ENCODE measurements around the gene PODXL2. TPM values are rescaled to one million over a fixed set of nuclear protein-coding genes. Genes with fewer than 3 reads are reported as not detected.

Gene PODXL2
- total and polyA plus RNA-seq, 2 of the 8 experiments (the other 6 are each of a cell fraction or from before 2014, with no cell fraction given): 27.6 to 31.6 TPM

DNA sequence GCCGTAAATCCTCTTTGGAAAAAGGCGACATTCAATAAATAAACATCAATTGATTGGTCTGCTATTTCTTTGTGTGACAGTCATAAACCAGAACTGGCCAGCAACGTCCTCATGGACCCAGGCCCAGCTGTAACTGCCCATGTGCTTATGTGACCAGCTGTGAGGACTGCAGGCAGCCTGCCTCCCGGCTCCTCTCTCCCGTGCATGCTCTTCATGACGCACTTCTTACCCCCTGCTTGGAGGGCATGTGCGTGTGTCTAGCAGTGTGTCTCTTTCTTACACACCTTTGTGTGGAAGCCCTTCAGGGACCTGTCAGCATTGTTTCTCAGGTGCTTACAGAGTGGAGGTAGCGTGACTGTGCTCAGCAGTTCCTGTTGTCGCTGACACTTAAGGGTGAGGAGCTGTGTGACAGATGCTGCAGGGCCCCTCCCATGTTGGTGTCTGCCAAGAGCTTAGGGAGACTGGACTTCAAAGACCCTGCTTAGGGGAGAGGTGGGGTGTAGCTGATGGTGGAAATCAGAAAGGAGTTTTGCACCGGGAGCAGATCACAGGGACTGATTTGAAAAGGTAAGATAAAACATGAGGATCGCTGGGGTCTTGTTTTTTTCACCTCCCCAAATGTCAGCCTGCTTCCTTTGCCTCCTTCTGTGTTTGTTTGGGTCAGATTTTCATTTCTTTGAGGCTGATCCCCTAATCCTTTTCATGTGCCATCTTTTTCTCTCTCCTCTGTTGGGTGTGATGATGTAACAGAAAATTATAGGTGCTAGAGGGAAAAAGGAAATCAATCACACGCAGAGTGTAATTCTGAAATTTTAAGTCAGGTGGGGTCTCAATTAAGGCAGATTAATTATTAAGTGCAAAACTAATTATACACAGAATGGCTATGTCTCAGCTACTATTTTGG lies 2.1 kb downstream of the PODXL2 start:
- POLR2A ChIA-PET (ENCODE audit: partially characterized antibody): interaction anchor here (0.7 to 3.8 kb wide), 4 partner anchors 8 to 77 kb away, joined by 3 to 24 read pairs (median 4); partner anchors contain the start of gene MCM2
- no peak overlapping the region for H3K18ac ChIP-seq (ENCODE audit: extremely low read depth, low read length)
- no peaks in the 10 kb centered on the region for H3K79me1 ChIP-seq (ENCODE audit: low read depth, low read length)
- no peak overlapping the region for H3K14ac ChIP-seq (ENCODE audit: insufficient read length)
- peak overlapping the region; percentile 34; the same call in 1 of the 2 replicates for H2AK5ac ChIP-seq (ENCODE audit: low read depth, low read length)
- H3K27me3 ChIP-seq (replicated peaks in 1 of 4; ENCODE audit: control insufficient read depth in 3 of 4, extremely low read depth in 1 of 4, insufficient read depth in 3 of 4, low read length in 3 of 4): peaks cover 13 to 32% (median 29%) of the 10 kb centered on the region in 4 experiments
- no peak overlapping the region for H4K8ac ChIP-seq (ENCODE audit: extremely low read depth, insufficient read depth, low read length)
- no peak overlapping the region for H3K23ac ChIP-seq (ENCODE audit: insufficient read length)
- no peak overlapping the region for H2AFZ ChIP-seq (ENCODE audit: low read length)
- WGBS, 2 experiments (ENCODE audit: extremely low coverage in 1 of 2, insufficient coverage in 1 of 2, insufficient read length in 1 of 2, insufficient replicate concordance in 2 of 2, low coverage in 1 of 2, low lambda C conversion rate in 2 of 2, missing lambda C conversion rate in 1 of 2): 87% methylated on average over 12 of the region's 12 CpGs; no CpG with 5 or more reads in 1 of the 2 experiments
- H4K5ac ChIP-seq (ENCODE audit: insufficient read length, low read depth, low read length): no peak overlapping the region
- no peak overlapping the region for H3K27ac ChIP-seq (ENCODE audit: low read depth, low read length)
- H3K36me3 ChIP-seq (ENCODE audit: control insufficient read depth in 2 of 4, insufficient read depth in 4 of 4, low read length in 3 of 4): peaks cover 0 to 6% (median 0%) of the 10 kb centered on the region in 4 experiments; a peak in 2 of 8 replicates
- H2BK20ac ChIP-seq (ENCODE audit: low read length): no peak overlapping the region
- DNase-seq (ENCODE audit: low read depth in 1 of 2, low spot score in 2 of 2) (no peak), FAIRE-seq (no peak)
- no peak overlapping the region for H2BK5ac ChIP-seq (ENCODE audit: low read depth, low read length)
- H3K4me1 ChIP-seq (replicated peaks in 1 of 4; ENCODE audit: control insufficient read depth in 3 of 4, insufficient read depth in 4 of 4, low read length in 3 of 4): peaks cover 0 to 7% (median 3%) of the 10 kb centered on the region in 4 experiments; a peak in 5 of 7 replicates
- H3K4me2 ChIP-seq (ENCODE audit: insufficient read depth in 1 of 2, low read depth in 2 of 2, low read length in 2 of 2): no peak overlapping the region; a peak in 1 of 4 replicates
- H4K20me1 ChIP-seq (replicated peaks in 1 of 2; ENCODE audit: control insufficient read depth in 1 of 2, insufficient read depth in 2 of 2, low read length in 2 of 2): peaks cover 6 to 9% of the 10 kb centered on the region in 2 experiments
- peaks cover 7 to 9% of the 10 kb centered on the region in 2 experiments for H3K9me3 ChIP-seq (ENCODE audit: insufficient read depth in 2 of 2, low read depth in 1 of 2, low read length in 1 of 2)
- no peak overlapping the region for H3K9ac ChIP-seq (replicated peaks in 1 of 4; ENCODE audit: extremely low read depth in 1 of 4, low read depth in 3 of 4, low read length in 3 of 4)
- peaks cover 3% of the 10 kb centered on the region; the same call in 1 of the 2 replicates for H3K23me2 ChIP-seq (ENCODE audit: low read depth, low read length)
- no peak overlapping the region for H4K91ac ChIP-seq (replicated peaks; ENCODE audit: insufficient read length, low read length)
- H2BK120ac ChIP-seq (replicated peaks; ENCODE audit: low read depth, low read length): no peak overlapping the region
- no peak overlapping the region for H3K4ac ChIP-seq (replicated peaks; ENCODE audit: insufficient read length, low read depth, low read length)
- H3K56ac ChIP-seq (replicated peaks; ENCODE audit: insufficient read length, low read depth, low read length): no peak overlapping the region
- no peak overlapping the region for H2BK15ac ChIP-seq (ENCODE audit: low read length)
- H3K4me3 ChIP-seq (ENCODE audit: extremely low read depth in 1 of 4, insufficient read depth in 2 of 4, low read depth in 3 of 4, low read length in 4 of 4): no peak overlapping the region
- H2BK12ac ChIP-seq (ENCODE audit: low read depth, low read length): no peak overlapping the region
- CTCF ChIA-PET (ENCODE audit: partially characterized antibody): interaction anchor here (0.7 to 1.7 kb wide), 3 partner anchors 9 to 21 kb away, joined by 3 to 9 read pairs (median 6); no protein-coding TSS in a partner anchor
- H3K79me2 ChIP-seq (ENCODE audit: control insufficient read depth in 1 of 2, insufficient read depth in 2 of 2, low read length in 2 of 2): no peaks in the 10 kb centered on the region

Measured in H1 (cell line).